ENCODE results near the gene NKX6-2. TPM values are rescaled to one million over a fixed set of nuclear protein-coding genes. Genes with fewer than 3 reads are reported as not detected.

NKX6-2 gene
- total RNA-seq, 4 donors from 2014 or later = not detected

DNA sequence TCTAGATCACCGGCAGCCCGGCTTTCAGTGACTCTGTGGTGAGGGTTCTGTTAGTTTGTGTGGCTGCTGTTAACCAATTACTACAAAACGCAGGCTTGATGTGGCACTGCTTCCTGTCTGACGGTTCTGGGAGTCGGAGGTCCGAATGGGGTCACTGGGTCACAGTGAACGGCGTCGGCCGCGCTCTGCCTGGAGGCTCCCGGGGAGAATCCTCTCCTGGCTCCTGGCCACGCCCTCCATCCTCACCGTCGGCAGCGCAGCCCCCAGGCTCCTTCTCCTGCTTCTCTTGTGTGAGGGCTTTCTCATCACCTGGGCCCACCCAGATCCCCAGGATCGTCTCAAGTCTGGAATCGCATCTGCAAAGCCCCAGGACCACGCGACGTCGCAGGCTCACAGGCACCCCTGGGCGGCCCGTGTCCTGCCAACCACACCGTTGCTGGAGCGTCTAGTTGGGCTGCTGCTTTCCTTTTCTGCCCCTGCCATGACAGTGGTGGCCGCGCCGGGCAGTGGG lies 31.8 kb upstream of the NKX6-2 start:
- TF ChIP-seq POLR2A (IDR thresholded peaks at IDR 0.05; ENCODE audit: low read depth) = no peak
- TF ChIP-seq, protein P1, sequence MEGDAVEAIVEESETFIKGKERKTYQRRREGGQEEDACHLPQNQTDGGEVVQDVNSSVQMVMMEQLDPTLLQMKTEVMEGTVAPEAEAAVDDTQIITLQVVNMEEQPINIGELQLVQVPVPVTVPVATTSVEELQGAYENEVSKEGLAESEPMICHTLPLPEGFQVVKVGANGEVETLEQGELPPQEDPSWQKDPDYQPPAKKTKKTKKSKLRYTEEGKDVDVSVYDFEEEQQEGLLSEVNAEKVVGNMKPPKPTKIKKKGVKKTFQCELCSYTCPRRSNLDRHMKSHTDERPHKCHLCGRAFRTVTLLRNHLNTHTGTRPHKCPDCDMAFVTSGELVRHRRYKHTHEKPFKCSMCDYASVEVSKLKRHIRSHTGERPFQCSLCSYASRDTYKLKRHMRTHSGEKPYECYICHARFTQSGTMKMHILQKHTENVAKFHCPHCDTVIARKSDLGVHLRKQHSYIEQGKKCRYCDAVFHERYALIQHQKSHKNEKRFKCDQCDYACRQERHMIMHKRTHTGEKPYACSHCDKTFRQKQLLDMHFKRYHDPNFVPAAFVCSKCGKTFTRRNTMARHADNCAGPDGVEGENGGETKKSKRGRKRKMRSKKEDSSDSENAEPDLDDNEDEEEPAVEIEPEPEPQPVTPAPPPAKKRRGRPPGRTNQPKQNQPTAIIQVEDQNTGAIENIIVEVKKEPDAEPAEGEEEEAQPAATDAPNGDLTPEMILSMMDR (IDR thresholded peaks at IDR 0.05) = no peak
- no peak for TF ChIP-seq EP300 (IDR thresholded peaks at IDR 0.05)
- TF ChIP-seq POLR2AphosphoS5 (IDR thresholded peaks at IDR 0.05) = no peak
- Histone ChIP-seq H3K4me1 (no peaks in the 10 kb centered on the region), H3K36me3 (no peaks in the 10 kb centered on the region), H3K9me3 (peaks cover 0 to 3% (median 0%) of the 10 kb centered on the region in 4 donors), H3K27me3 (peaks cover 0 to 68% (median 7%) of the 10 kb centered on the region in 4 donors), H3K4me3 (no peak overlapping the region), H3K27ac (replicated peaks in 1 of 4) (no peak overlapping the region)
- no peak for DNase-seq (ENCODE audit: extremely low spot score)
- intact Hi-C loops (cut with DNase I) = no loop called here
- 70% methylated on average over 29 of the region's 29 CpGs for WGBS

GRCh38 chr10:132816718-132817117 lies 30.8 kb upstream of the NKX6-2 start:
- 77% methylated on average over 12 of the region's 12 CpGs for WGBS
- TF ChIP-seq, protein P1 (IDR thresholded peaks at IDR 0.05) = no peak
- no peak for TF ChIP-seq EP300 (IDR thresholded peaks at IDR 0.05)
- no peak for TF ChIP-seq POLR2AphosphoS5 (IDR thresholded peaks at IDR 0.05)
- TF ChIP-seq POLR2A (IDR thresholded peaks at IDR 0.05; ENCODE audit: low read depth) = no peak
- intact Hi-C loops (cut with DNase I) = no loop called here
- DNase-seq (ENCODE audit: extremely low spot score) = no peak
- peaks cover 0 to 3% (median 0%) of the 10 kb centered on the region in 4 donors for H3K9me3 ChIP-seq
- H3K4me3 ChIP-seq = no peak overlapping the region
- no peaks in the 10 kb centered on the region for H3K4me1 ChIP-seq
- H3K27me3 ChIP-seq = peaks cover 0 to 78% (median 7%) of the 10 kb centered on the region in 4 donors
- H3K27ac ChIP-seq (replicated peaks in 1 of 4) = no peak overlapping the region
- H3K36me3 ChIP-seq = no peaks in the 10 kb centered on the region

DNA sequence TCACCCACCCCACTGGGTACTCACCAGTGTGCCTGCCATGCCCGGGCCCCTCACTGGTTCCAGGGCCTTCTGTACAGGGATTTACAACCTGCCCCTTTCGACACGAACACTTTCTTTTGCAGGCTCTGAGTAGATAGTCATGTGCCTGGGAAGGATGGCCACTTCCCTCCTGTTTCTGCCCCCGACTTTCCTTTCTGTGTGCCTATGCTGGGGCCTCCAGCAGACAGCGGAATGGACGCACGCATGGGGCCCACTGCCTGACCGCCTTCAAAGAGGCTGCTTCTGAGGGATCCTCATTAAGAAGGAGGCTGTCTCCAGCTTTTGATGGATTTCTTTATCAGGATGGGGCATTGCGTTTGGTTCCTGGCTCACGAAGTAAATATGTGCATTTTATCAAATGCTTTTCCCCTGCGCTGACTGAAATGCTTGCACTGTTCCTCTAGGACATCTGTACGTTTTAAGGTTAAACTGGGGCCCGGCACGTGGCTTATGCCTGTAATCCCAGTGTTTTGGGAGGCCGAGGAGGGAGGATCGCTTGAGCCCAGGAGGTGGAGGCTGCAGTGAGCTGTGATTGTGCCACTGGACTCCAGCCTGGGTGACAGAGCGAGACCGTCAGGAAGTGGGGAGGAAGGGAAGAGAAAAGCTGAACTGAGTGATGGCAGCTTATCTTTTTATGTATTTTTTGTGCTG lies 29.4 kb upstream of the NKX6-2 start:
- Histone ChIP-seq H3K4me3 (no peak overlapping the region), H3K36me3 (no peaks in the 10 kb centered on the region), H3K9me3 (peaks cover 0 to 3% (median 0%) of the 10 kb centered on the region in 4 donors), H3K4me1 (no peaks in the 10 kb centered on the region), H3K27me3 (peaks cover 0 to 91% (median 7%) of the 10 kb centered on the region in 4 donors), H3K27ac (replicated peaks in 1 of 4) (no peak overlapping the region)
- WGBS = 76% methylated on average over 18 of the region's 18 CpGs
- intact Hi-C loops (cut with DNase I) = no loop called here
- no peak for TF ChIP-seq POLR2A (IDR thresholded peaks at IDR 0.05; ENCODE audit: low read depth)
- TF ChIP-seq EP300 (IDR thresholded peaks at IDR 0.05) = no peak
- TF ChIP-seq, protein P1 (IDR thresholded peaks at IDR 0.05) = no peak
- TF ChIP-seq POLR2AphosphoS5 (IDR thresholded peaks at IDR 0.05) = no peak
- no peak for DNase-seq (ENCODE audit: extremely low spot score)

- WGBS = 73% methylated on average over 14 of the region's 16 CpGs
Measured at GRCh38 chr10:132814469-132814856, 28.5 kb upstream of the NKX6-2 start.

More at GRCh38 chr10:132814469-132814856, 28.5 kb upstream of the NKX6-2 start:
- H3K36me3 ChIP-seq = no peaks in the 10 kb centered on the region
- peaks cover 0 to 92% (median 7%) of the 10 kb centered on the region in 4 donors for H3K27me3 ChIP-seq
- TF ChIP-seq, protein P1 (IDR thresholded peaks at IDR 0.05) = no peak
- no peak for TF ChIP-seq EP300 (IDR thresholded peaks at IDR 0.05)
- no peak for TF ChIP-seq POLR2AphosphoS5 (IDR thresholded peaks at IDR 0.05)
- no peak for TF ChIP-seq POLR2A (IDR thresholded peaks at IDR 0.05; ENCODE audit: low read depth)
- H3K9me3 ChIP-seq = peaks cover 0 to 3% (median 0%) of the 10 kb centered on the region in 4 donors
- intact Hi-C loops (cut with DNase I) = no loop called here
- H3K27ac ChIP-seq (replicated peaks in 1 of 4) = no peak overlapping the region
- no peak overlapping the region for H3K4me3 ChIP-seq
- no peaks in the 10 kb centered on the region for H3K4me1 ChIP-seq
- DNase-seq (ENCODE audit: extremely low spot score) = no peak
